PC-3 (cell line): Measurements from ENCODE around the gene C16orf78. TPM values are rescaled to one million over a fixed set of nuclear protein-coding genes. Genes with fewer than 3 reads are reported as not detected.

Source experiments
- ATAC-seq: fragments of 200-7000 bp; cut with Tn5 transposase; 2 replicates; pipeline ENCODE4 v1.9.1; 2020; ENCODE audit warnings: mild to moderate bottlenecking, moderate library complexity
- Bru-seq: library from RNA; stranded (reverse); fragments of 400-500 nt; gene quantifications from one replicate; lab custom pipeline; 2021; lab: Mats Ljungman, UMichigan
- BruChase-seq, 2 experiments: library from RNA; stranded (reverse); fragments of 400-500 nt; gene quantifications; one replicate each; lab custom pipeline; 2021; lab: Mats Ljungman, UMichigan
- BruUV-seq: library from RNA; stranded (reverse); fragments of 400-500 nt; replicated peaks from 2 replicates; lab custom pipeline; 2021; lab: Mats Ljungman, UMichigan
- CTCF ChIA-PET: fragments of 300-600 bp; sonication (Branson Sonifier 250); formaldehyde crosslinking; loops from one replicate; lab custom pipeline; 2022; ENCODE audit warnings: antibody characterized with exemption; lab: Charles Lee
- POLR2A ChIA-PET: fragments of 300-600 bp; sonication (Branson Sonifier 250); formaldehyde crosslinking; loops from one replicate; lab custom pipeline; 2022; ENCODE audit warnings: antibody characterized with exemption; ENCODE audit not compliant: unreplicated experiment; lab: Charles Lee
- DNase-seq: peaks from one replicate; pipeline ENCODE4 v3.0.0-alpha.2; 2015
- H2AFZ ChIP-seq: fragments of 300-600 bp; sonication (generic); 2 replicates; pipeline ENCODE4 v1.6.0; 2016; ENCODE audit warnings: antibody characterized with exemption, low read length
- H3F3A ChIP-seq: fragments of 300-600 bp; sonication (generic); one replicate; pipeline ENCODE4 v1.6.0; 2017; ENCODE audit warnings: antibody characterized with exemption, low read length, control low read depth, mild to moderate bottlenecking; ENCODE audit not compliant: unreplicated experiment
- H3K27ac ChIP-seq: fragments of 300-600 bp; sonication (generic); 2 replicates; pipeline ENCODE4 v1.5.1; 2016; ENCODE audit warnings: mild to moderate bottlenecking, low read length
- H3K27me3 ChIP-seq: fragments of 300-600 bp; sonication (generic); 2 replicates; pipeline ENCODE4 v1.6.1; 2016; ENCODE audit warnings: low read length, mixed read lengths
- H3K36me3 ChIP-seq: fragments of 300-600 bp; sonication (generic); 2 replicates; pipeline ENCODE4 v1.6.1; 2016; ENCODE audit warnings: low read depth, mixed run types, low read length, mixed read lengths
- H3K4me1 ChIP-seq: fragments of 300-600 bp; sonication (generic); 2 replicates; pipeline ENCODE4 v1.5.1; 2016; ENCODE audit warnings: low read length; ENCODE audit not compliant: insufficient read depth
- H3K4me2 ChIP-seq: fragments of 300-600 bp; sonication (generic); 2 replicates; pipeline ENCODE4 v1.6.0; 2016; ENCODE audit warnings: low read length
- H3K4me3 ChIP-seq: fragments of 300-600 bp; sonication (generic); 2 replicates; pipeline ENCODE4 v1.5.1; 2016; ENCODE audit warnings: mild to moderate bottlenecking, low read length, mixed read lengths
- H3K79me2 ChIP-seq: fragments of 300-600 bp; sonication (generic); 2 replicates; pipeline ENCODE4 v1.6.1; 2017; ENCODE audit warnings: low read length, mixed read lengths
- H3K9ac ChIP-seq: fragments of 300-600 bp; sonication (generic); 2 replicates; pipeline ENCODE4 v1.6.0; 2016; ENCODE audit warnings: mild to moderate bottlenecking, low read length
- H3K9me2 ChIP-seq: fragments of 300-600 bp; sonication (generic); replicated peaks from 2 replicates; pipeline ENCODE4 v1.6.1; 2016; ENCODE audit warnings: mixed run types, low read length, mixed read lengths
- H3K9me3 ChIP-seq: fragments of 300-600 bp; sonication (generic); 2 replicates; pipeline ENCODE4 v1.6.1; 2016; ENCODE audit warnings: low read length, mixed read lengths
- H4K20me1 ChIP-seq: fragments of 300-600 bp; sonication (generic); 2 replicates; pipeline ENCODE4 v1.6.1; 2016; ENCODE audit warnings: low read length, mixed read lengths
- CTCF ChIP-seq: fragments of 300-600 bp; sonication (generic); conservative IDR thresholded peaks from 2 replicates; pipeline ENCODE4 v1.5.1; 2017; ENCODE audit warnings: antibody characterized with exemption, low read depth, mild to moderate bottlenecking, low read length
- EZH2 ChIP-seq: fragments of 300-600 bp; sonication (generic); IDR thresholded peaks from one replicate; pipeline ENCODE4 v1.6.1; 2017; ENCODE audit warnings: antibody characterized with exemption, mild to moderate bottlenecking, low read length; ENCODE audit not compliant: unreplicated experiment
- EZH2phosphoT487 ChIP-seq: fragments of 300-600 bp; sonication (generic); IDR thresholded peaks from 2 replicates; pipeline ENCODE4 v1.6.1; 2018; ENCODE audit warnings: mild to moderate bottlenecking, antibody characterized with exemption, low read length, borderline replicate concordance
- intact Hi-C: fragments of 100-400 bp; cut with micrococcal nuclease; formaldehyde crosslinking; loops from 2 replicates; pipeline ENCODE4 v1.9.0; 2023
- long read RNA-seq: library from polyadenylated mRNA; unstranded; transcript quantifications from one replicate; pipeline ENCODE4 v2.0.0, GENCODE V29; 2021; ENCODE audit not compliant: unreplicated experiment
- total RNA-seq: library from RNA; depleted of rRNA; stranded (reverse); fragments of >200 nt; gene quantifications from 2 replicates; pipeline ENCODE4 v1.2.3, GENCODE V29; 2014; rRNA removed

Gene C16orf78, protein sequence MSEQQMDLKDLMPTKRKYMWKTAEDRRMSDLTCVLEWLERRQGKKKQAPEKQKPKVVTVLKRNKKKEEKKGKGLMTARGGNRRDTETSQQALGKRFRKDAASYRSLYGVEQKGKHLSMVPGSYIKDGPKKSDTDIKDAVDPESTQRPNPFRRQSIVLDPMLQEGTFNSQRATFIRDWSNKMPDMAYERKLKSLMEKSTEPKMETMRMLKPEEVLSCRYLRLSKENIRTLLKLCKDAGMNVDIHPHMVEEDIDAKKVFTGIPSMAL
- total RNA-seq: not detected in 2 replicates
- Bru-seq, nascent RNA: not detected
- not detected for BruChase-seq, experiment 1, labeled RNA remaining after a 6-hour chase
- BruChase-seq, experiment 2, labeled RNA remaining after a 2-hour chase: not detected
- long read RNA-seq: 0 reads

DNA sequence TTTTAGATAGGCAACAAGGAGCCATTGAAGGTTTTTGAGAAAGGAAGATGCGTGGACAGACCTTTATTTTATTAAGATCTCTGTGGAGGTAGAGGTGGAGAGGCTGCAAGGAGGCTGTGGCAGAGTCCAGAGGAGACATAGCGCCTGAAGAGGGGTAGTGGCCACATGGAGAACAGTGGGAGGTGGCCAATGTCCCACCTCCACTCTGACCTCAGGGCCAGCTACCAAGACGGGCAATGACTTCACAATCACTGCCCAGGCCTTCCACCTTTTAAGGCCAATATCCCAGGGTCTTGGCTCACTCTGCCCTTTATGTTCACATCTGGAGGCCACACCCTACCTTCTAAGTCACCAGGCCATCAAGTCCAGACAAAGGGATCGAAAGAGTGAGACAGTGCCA lies at the start of gene C16orf78:
TSS of gene C16orf78 (plus strand) at position 301 of the 400 bp plus-strand sequence. CDS start 136 bp downstream, outside the sequence.
- H3F3A ChIP-seq: no peaks in the 10 kb centered on the region
- H3K4me2 ChIP-seq: no peak within 1 kb of the TSS
- H3K4me1 ChIP-seq: no peaks in the 10 kb centered on the region
- no peak within 1 kb of the TSS for H2AFZ ChIP-seq
- ATAC-seq (no peak), DNase-seq (no peak)
- H4K20me1 ChIP-seq: no peaks in the 10 kb centered on the region
- no peak within 1 kb of the TSS for H3K9ac ChIP-seq
- H3K27me3 ChIP-seq: no peaks in the 10 kb centered on the region; the same call in 1 of the 2 replicates
- H3K9me3 ChIP-seq: no peaks in the 10 kb centered on the region
- BruUV-seq: no TSS peak
- H3K4me3 ChIP-seq: no peak within 1 kb of the TSS
- H3K9me2 ChIP-seq: no peaks in the 10 kb centered on the region
- TF ChIP-seq EZH2phosphoT487 (no peak), EZH2 (no peak), CTCF (no peak)
- POLR2A ChIA-PET: no interaction called here
- no peak within 1 kb of the TSS for H3K27ac ChIP-seq
- CTCF ChIA-PET: no interaction called here
- no peaks in the 10 kb centered on the region for H3K79me2 ChIP-seq
- intact Hi-C loops: no loop called here
- H3K36me3 ChIP-seq: no peaks in the 10 kb centered on the region

DNA sequence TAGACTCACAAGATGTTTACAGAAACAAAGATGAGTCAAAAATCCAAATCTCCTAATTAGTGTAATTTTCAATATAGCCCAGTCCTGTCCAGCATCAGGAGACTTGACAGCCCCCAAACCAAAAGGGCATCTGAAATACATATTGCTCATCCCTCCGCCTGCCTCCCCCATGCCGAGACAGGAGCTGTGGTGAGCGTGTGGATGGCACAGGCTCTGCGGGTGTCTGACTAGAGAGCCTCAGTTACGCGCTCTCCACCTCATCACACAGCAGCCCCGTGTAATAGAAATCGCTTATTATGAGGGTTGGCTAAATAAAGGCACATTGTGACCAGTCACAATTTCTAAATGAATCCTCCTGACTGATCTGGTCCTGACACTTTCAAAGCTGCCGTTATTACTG lies 48.9 kb upstream of the C16orf78 start:
- Histone ChIP-seq H3K9ac (no peak overlapping the region), H3K4me1 (no peaks in the 10 kb centered on the region), H3K4me2 (no peak overlapping the region), H3K36me3 (no peaks in the 10 kb centered on the region), H3K27me3 (no peaks in the 10 kb centered on the region), H3K9me2 (no peaks in the 10 kb centered on the region), H2AFZ (no peak overlapping the region), H3K79me2 (no peaks in the 10 kb centered on the region), H3K9me3 (no peaks in the 10 kb centered on the region), H3K4me3 (no peak overlapping the region), H3F3A (no peaks in the 10 kb centered on the region), H4K20me1 (no peaks in the 10 kb centered on the region), H3K27ac (no peak overlapping the region)
- ChIA-PET POLR2A (no interaction called here), CTCF (no interaction called here)
- ATAC-seq: no peak
- DNase-seq: no peak
- no TSS peak for BruUV-seq
- TF ChIP-seq CTCF (no peak), EZH2 (no peak), EZH2phosphoT487 (no peak)
- intact Hi-C loops: no loop called here

DNA sequence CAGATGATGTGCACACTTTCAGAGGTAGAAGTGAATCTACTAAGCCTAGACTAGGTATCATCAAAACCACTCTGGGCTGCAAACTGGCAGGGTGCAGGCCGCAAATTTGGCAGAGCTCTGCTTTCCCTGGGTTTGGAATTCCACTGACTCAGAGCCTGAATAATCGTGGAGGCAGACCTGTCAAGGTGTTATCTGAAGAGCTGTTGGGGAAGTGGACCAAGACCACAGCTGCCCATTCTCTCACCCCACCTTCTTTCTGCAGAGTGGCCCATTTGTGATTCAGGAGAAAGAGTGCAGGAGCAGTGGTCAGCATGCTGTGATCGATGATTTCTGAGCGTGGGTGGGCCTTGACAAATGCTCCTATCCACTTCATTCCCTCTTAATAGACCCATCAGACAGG lies 46.1 kb upstream of the C16orf78 start:
- no peak for ATAC-seq
- Histone ChIP-seq H3K79me2 (no peaks in the 10 kb centered on the region), H4K20me1 (no peaks in the 10 kb centered on the region), H2AFZ (no peak overlapping the region), H3K4me3 (no peak overlapping the region), H3K36me3 (no peaks in the 10 kb centered on the region), H3K27ac (no peak overlapping the region), H3K27me3 (no peaks in the 10 kb centered on the region), H3F3A (no peaks in the 10 kb centered on the region), H3K9me2 (no peaks in the 10 kb centered on the region), H3K4me1 (no peaks in the 10 kb centered on the region), H3K4me2 (no peak overlapping the region), H3K9ac (no peak overlapping the region), H3K9me3 (no peaks in the 10 kb centered on the region)
- ChIA-PET CTCF (no interaction called here), POLR2A (no interaction called here)
- intact Hi-C loops: no loop called here
- BruUV-seq: no TSS peak
- no peak for TF ChIP-seq EZH2phosphoT487
- TF ChIP-seq EZH2: no peak
- no peak for TF ChIP-seq CTCF
- no peak for DNase-seq
